B cell (primary cell): ENCODE data around the gene TMEM120A. TPM values are rescaled to one million over a fixed set of nuclear protein-coding genes. Genes with fewer than 3 reads are reported as not detected.

Experiments used
- ATAC-seq: fragments of 200-7000 bp; cut with Tn5 transposase; one replicate; pipeline ENCODE4 v1.10.0; 2021; ENCODE audit warnings: low read depth, mild to moderate bottlenecking, moderate number of reproducible peaks, moderate library complexity
- CTCF ChIA-PET: fragments of 350-600 bp; sonication (Branson Sonifier 250); formaldehyde crosslinking; loops from one replicate; lab custom pipeline; 2021; ENCODE audit warnings: antibody characterized with exemption, inconsistent platforms; lab: Charles Lee
- POLR2A ChIA-PET: fragments of 350-600 bp; sonication (Branson Sonifier 250); formaldehyde crosslinking; loops from one replicate; lab custom pipeline; 2021; ENCODE audit warnings: antibody characterized with exemption; lab: Charles Lee
- DNase-seq: peaks from one replicate; pipeline ENCODE4 v3.0.0; 2013
- H2AFZ ChIP-seq: 2 replicates; pipeline ENCODE4 v1.6.1; 2012; ENCODE audit warnings: mild to moderate bottlenecking, low read depth, low read length; ENCODE audit not compliant: insufficient read depth, poor library complexity, severe bottlenecking
- H3K27ac ChIP-seq, 2 donors: 1 replicate in 1 of 2; 2 replicates in 1 of 2; pipeline ENCODE4 v1.5.1; 2012 to 2013; ENCODE audit warnings: low read length in 2 of 2, mild to moderate bottlenecking in 2 of 2, moderate library complexity in 1 of 2
- H3K27me3 ChIP-seq, 4 experiments: fragments of 200-600 bp in 1 of 4; sonication (generic) in 1 of 4; replicated peaks in 1 of 4; 1 replicate in 2 of 4; 2 replicates in 2 of 4; pipeline versions ENCODE4 v1.6.1 to v1.7.0; 2013 to 2016; ENCODE audit warnings: low read length in 3 of 4, mild to moderate bottlenecking in 2 of 4, mixed read lengths in 1 of 4, moderate library complexity in 1 of 4; ENCODE audit not compliant: insufficient read depth in 4 of 4, control insufficient read depth in 3 of 4; ENCODE audit errors: control extremely low read depth in 1 of 4
- H3K36me3 ChIP-seq, 2 experiments: replicated peaks in 1 of 2; 1 replicate in 1 of 2; 2 replicates in 1 of 2; pipeline versions ENCODE4 v1.6.1 to v1.7.1; 2013; ENCODE audit warnings: low read length in 1 of 2; ENCODE audit not compliant: insufficient read depth in 2 of 2, control insufficient read depth in 1 of 2; ENCODE audit errors: control extremely low read depth in 1 of 2, extremely low read depth in 1 of 2
- H3K4me1 ChIP-seq, 2 donors: fragments of 200-600 bp in 1 of 2; sonication (generic) in 1 of 2; 1 replicate in 1 of 2; 2 replicates in 1 of 2; pipeline versions ENCODE4 v1.5.1 to v1.6.1; 2013 to 2017; ENCODE audit warnings: low read length in 2 of 2; ENCODE audit not compliant: control insufficient read depth in 2 of 2, insufficient read depth in 2 of 2
- H3K4me2 ChIP-seq: replicated peaks from 2 replicates; pipeline ENCODE3; 2012; ENCODE audit warnings: mild to moderate bottlenecking, low read depth, low read length; ENCODE audit not compliant: poor library complexity, severe bottlenecking
- H3K4me3 ChIP-seq, 5 experiments: fragments of 200-600 bp in 1 of 5; sonication (generic) in 1 of 5; 1 replicate in 3 of 5; 2 replicates in 2 of 5; pipeline versions ENCODE4 v1.5.1 to v1.7.0; 2011 to 2016; ENCODE audit warnings: low read length in 4 of 5, mild to moderate bottlenecking in 4 of 5, low read depth in 2 of 5, control low read depth in 1 of 5, moderate library complexity in 1 of 5; ENCODE audit not compliant: insufficient read depth in 1 of 5; ENCODE audit errors: control extremely low read depth in 1 of 5, extremely low read depth in 1 of 5
- H3K79me2 ChIP-seq: fragments of 200-600 bp; sonication (generic); one replicate; pipeline ENCODE4 v1.6.0; 2016; ENCODE audit warnings: low read length; ENCODE audit not compliant: control insufficient read depth, insufficient read depth
- H3K9ac ChIP-seq: fragments of 200-600 bp; sonication (generic); 2 replicates; pipeline ENCODE4 v1.6.1; 2017; ENCODE audit warnings: mild to moderate bottlenecking, low read length, moderate library complexity
- H3K9me3 ChIP-seq, 3 donors: one replicate each; pipeline versions ENCODE4 v1.6.1 to v1.7.1; 2013; ENCODE audit warnings: low read length in 2 of 3; ENCODE audit not compliant: control insufficient read depth in 2 of 3, insufficient read depth in 1 of 3; ENCODE audit errors: control extremely low read depth in 1 of 3
- H4K20me1 ChIP-seq: 2 replicates; pipeline ENCODE4 v1.6.0; 2012; ENCODE audit warnings: mild to moderate bottlenecking, low read length; ENCODE audit not compliant: insufficient read depth, control insufficient read depth, poor library complexity, severe bottlenecking
- H3K27ac Mint-ChIP-seq: one replicate; pipeline ENCODE4 v1.8.0; 2021; ENCODE audit warnings: mixed read lengths
- H3K27me3 Mint-ChIP-seq: one replicate; pipeline ENCODE4 v1.8.0; 2021; ENCODE audit warnings: mixed read lengths
- H3K4me1 Mint-ChIP-seq: one replicate; pipeline ENCODE4 v1.8.0; 2021; ENCODE audit warnings: mixed read lengths
- H3K4me3 Mint-ChIP-seq: one replicate; pipeline ENCODE4 v1.8.0; 2021; ENCODE audit warnings: mixed read lengths
- H3K9me3 Mint-ChIP-seq: one replicate; pipeline ENCODE4 v1.8.0; 2022; ENCODE audit warnings: mixed read lengths; ENCODE audit not compliant: insufficient read depth
- EZH2 ChIP-seq: IDR thresholded peaks from 2 replicates; pipeline ENCODE4 v1.6.1; 2012; ENCODE audit warnings: borderline replicate concordance, low read depth, mild to moderate bottlenecking, moderate library complexity, low read length; ENCODE audit not compliant: insufficient read depth, poor library complexity, severe bottlenecking
- WGBS: methylation state at CpG from one replicate; pipeline ENCODE4 v1.1.5; 2013; ENCODE audit warnings: missing lambda C conversion rate; ENCODE audit not compliant: insufficient coverage; 5-methylcytosine and 5-hydroxymethylcytosine counted together
- intact Hi-C: fragments of 100-400 bp; cut with micrococcal nuclease; formaldehyde crosslinking; loops from one replicate; pipeline ENCODE4 v1.10.0; 2022
- polyA plus RNA-seq: library from polyadenylated mRNA; depleted of rRNA; stranded (reverse); fragments of >200 nt; gene quantifications from 2 replicates; pipeline ENCODE4 v1.2.3, GENCODE V29; 2012
- total RNA-seq, 2 donors: library from RNA; stranded (reverse); fragments of 120-200 nt in 1 of 2; gene quantifications; 1 replicate in 1 of 2; 2 replicates in 1 of 2; pipeline versions ENCODE4 v1.2.3 to v1.2.4, GENCODE V29; 2013 to 2022
- TF ChIP-seq, protein P1 (sequence below): fragments of 200-600 bp; IDR thresholded peaks from one replicate; pipeline ENCODE4 v1.8.0; 2022; ENCODE audit warnings: antibody characterized with exemption, mild to moderate bottlenecking

TMEM120A gene
- total and polyA plus RNA-seq, 2 donors (not counting 1 experiment from before 2014, with no cell fraction given): 39.0 to 49.3 TPM

DNA sequence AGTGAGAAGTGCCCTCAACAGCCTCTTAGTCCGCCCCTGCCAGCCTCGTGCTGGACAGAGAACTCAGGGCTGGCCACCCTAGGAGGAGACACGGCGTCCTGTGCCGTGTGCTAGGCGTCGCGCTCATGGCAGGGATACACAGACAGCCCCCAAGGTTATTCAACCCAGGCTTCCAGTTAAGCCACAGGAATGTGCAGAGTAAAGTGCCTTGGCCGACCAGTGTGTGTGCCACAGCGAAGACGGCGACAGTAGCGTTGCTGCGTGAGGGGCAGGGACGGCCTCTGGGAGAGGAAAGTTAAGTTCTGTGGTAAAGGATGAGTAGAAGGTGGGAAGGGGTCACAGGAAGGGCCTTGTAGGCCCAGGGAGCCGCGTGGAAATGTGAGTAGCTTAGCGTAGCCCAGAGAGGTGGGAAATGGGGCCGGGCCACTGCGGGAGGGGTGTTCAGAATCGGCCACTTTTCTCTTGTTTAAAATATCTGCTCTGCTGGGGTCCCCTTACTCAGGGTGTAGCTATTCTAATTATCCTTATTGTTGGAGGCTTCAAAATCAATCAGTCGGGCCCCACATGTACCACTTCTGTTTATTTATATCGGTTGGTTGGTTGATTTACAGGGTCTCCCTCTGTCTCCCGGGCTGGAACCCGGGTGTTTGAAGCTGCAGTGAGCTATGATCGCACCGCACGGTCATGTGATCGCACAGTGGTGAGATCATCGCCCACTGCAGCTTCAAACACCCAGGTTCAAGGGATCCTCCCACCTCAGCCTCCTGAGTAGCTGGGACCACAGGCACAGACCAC lies 24.5 kb downstream of the TMEM120A start:
- Histone ChIP-seq H2AFZ (no peak overlapping the region), H3K27ac (no peak overlapping the region), H3K36me3 (peaks cover 0 to 13% of the 10 kb centered on the region in 2 experiments), H3K27me3 (no peaks in the 10 kb centered on the region), H3K79me2 (no peaks in the 10 kb centered on the region), H3K9me3 (no peaks in the 10 kb centered on the region), H3K4me1 (no peaks in the 10 kb centered on the region), H3K4me3 (no peak overlapping the region), H4K20me1 (no peaks in the 10 kb centered on the region), H3K9ac (no peak overlapping the region), H3K4me2 (no peak overlapping the region)
- DNase-seq (no peak), ATAC-seq (no peak)
- no peak overlapping the region for H3K27ac Mint-ChIP-seq
- WGBS: 99% methylated on average over 28 of the region's 30 CpGs
- H3K27me3 Mint-ChIP-seq: no peaks in the 10 kb centered on the region
- H3K4me3 Mint-ChIP-seq: no peak overlapping the region
- TF ChIP-seq, protein P1, sequence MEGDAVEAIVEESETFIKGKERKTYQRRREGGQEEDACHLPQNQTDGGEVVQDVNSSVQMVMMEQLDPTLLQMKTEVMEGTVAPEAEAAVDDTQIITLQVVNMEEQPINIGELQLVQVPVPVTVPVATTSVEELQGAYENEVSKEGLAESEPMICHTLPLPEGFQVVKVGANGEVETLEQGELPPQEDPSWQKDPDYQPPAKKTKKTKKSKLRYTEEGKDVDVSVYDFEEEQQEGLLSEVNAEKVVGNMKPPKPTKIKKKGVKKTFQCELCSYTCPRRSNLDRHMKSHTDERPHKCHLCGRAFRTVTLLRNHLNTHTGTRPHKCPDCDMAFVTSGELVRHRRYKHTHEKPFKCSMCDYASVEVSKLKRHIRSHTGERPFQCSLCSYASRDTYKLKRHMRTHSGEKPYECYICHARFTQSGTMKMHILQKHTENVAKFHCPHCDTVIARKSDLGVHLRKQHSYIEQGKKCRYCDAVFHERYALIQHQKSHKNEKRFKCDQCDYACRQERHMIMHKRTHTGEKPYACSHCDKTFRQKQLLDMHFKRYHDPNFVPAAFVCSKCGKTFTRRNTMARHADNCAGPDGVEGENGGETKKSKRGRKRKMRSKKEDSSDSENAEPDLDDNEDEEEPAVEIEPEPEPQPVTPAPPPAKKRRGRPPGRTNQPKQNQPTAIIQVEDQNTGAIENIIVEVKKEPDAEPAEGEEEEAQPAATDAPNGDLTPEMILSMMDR: no peak
- no peak for TF ChIP-seq EZH2
- no peaks in the 10 kb centered on the region for H3K9me3 Mint-ChIP-seq
- ChIA-PET CTCF (no interaction called here), POLR2A (no interaction called here)
- intact Hi-C loops: no loop called here
- H3K4me1 Mint-ChIP-seq: no peaks in the 10 kb centered on the region

DNA sequence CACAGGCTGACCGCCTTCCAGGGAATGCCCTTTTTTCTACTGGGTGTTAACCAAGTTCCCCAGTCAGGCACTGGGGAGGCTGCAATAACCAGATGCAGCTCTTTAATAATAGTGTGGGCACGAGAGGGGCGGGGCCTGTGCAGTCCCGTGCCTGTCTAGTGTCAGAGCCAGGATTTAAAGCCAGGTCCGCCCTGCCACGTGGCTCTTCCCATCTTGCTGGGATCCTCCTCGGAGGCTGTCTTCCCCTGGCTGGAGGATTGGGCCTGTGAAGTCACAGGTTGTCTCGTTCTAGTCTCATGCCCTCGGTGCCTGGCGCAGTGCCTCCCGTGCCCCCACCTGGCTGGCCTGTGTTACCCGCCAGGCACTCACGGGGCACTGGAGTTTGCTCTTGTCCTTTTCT lies 25.2 kb downstream of the TMEM120A start:
- DNase-seq (no peak), ATAC-seq (no peak)
- intact Hi-C loops: no loop called here
- Histone ChIP-seq H3K27ac (no peak overlapping the region), H3K4me1 (no peaks in the 10 kb centered on the region), H3K9me3 (no peaks in the 10 kb centered on the region), H3K4me2 (no peak overlapping the region), H3K79me2 (no peaks in the 10 kb centered on the region), H3K9ac (no peak overlapping the region), H3K27me3 (no peaks in the 10 kb centered on the region), H3K36me3 (peaks cover 0 to 13% of the 10 kb centered on the region in 2 experiments), H2AFZ (no peak overlapping the region), H4K20me1 (no peaks in the 10 kb centered on the region), H3K4me3 (no peak overlapping the region)
- POLR2A ChIA-PET: no interaction called here
- TF ChIP-seq EZH2: no peak
- TF ChIP-seq, protein P1: no peak
- 96% methylated on average over 11 of the region's 13 CpGs for WGBS
- H3K9me3 Mint-ChIP-seq: no peaks in the 10 kb centered on the region
- no peaks in the 10 kb centered on the region for H3K27me3 Mint-ChIP-seq
- no peak overlapping the region for H3K27ac Mint-ChIP-seq
- H3K4me1 Mint-ChIP-seq: no peaks in the 10 kb centered on the region
- CTCF ChIA-PET: no interaction called here
- H3K4me3 Mint-ChIP-seq: no peak overlapping the region
